ENCODE data around the gene TGM4.

TGM4 gene

DNA sequence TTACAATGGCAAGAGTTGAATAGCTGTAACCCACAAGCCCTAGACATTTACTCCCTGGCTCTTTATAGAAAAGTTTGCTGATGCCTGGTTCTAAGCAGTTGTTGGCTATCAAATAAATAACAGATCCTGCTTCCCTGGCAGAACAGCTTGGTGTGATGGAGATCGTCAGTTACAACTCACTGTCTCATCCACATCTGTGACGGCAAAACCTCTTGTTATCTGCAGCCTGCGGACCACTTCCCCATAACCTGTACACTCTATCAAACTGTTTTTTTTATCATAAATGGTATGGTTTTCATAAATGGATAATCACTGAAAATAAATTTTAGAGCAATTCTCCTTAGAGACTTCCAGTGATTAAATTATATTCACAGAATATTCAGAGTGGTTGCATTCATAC, 87.5 kb downstream of the TGM4 start:
- no peaks in the 10 kb centered on the region for H3K4me1 ChIP-seq (ENCODE audit: control insufficient read depth, insufficient read depth, low read length)
- H3K27ac ChIP-seq (ENCODE audit: extremely low read depth, low read depth, low read length) = no peak overlapping the region
- no peaks in the 10 kb centered on the region for H3K9me3 ChIP-seq (ENCODE audit: control insufficient read depth, insufficient read depth, low read depth, low read length)
- no peak overlapping the region for H3K4me3 ChIP-seq (ENCODE audit: low read depth, low read length)
- POLR2A ChIA-PET = no interaction called here
- TF ChIP-seq ZNF768 (tag by site-specific recombination; IDR thresholded peaks at IDR 0.05) (no peak), ZSCAN23 (tag by site-specific recombination; IDR thresholded peaks at IDR 0.05) (no peak)
- H3K36me3 ChIP-seq (ENCODE audit: control insufficient read depth in 2 of 2, insufficient read depth in 1 of 2, low read length in 2 of 2) = peaks cover 0 to 26% of the 10 kb centered on the region in 2 experiments; a peak in 1 of 3 replicates
- CTCF ChIA-PET = no interaction called here

DNA sequence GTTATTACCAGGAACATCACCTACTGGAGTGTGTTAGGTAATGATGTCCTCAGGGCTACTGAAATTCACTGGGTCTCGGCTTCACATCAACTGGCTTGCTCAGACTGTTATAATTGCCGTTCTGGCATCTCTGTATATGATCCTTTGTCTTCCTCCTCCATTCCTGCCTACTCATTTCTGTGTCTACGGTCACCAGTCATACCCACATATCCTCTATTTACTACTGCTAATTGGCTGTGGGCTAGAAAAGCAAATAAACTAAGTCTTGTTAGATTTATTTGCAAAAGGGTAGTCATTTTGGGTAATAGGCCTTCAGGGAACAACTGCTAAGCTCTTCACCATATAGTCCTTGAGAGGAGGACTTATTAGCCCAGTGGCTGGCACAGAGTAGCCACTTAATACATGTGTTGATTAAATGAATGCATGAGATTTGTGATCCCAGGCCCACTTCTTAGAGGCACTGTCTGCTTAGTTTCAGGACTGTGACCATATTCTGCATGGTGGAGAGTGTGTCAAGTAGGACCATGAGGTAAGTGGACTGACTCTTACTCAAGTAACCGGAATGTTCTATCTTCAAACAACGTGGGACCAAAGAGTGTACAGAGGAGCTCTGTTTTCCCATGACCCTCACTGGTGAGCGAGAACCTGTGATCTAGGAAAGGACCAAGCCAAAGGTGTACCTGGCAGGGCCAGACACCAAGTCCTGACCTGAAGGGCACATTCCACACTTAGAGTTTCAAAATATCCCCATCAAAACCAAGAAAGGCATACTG, 88.4 kb downstream of the TGM4 start:
- H3K4me1 ChIP-seq (ENCODE audit: control insufficient read depth, insufficient read depth, low read length) = no peaks in the 10 kb centered on the region
- H3K27ac ChIP-seq (ENCODE audit: extremely low read depth, low read depth, low read length) = no peak overlapping the region
- peaks cover 0 to 16% of the 10 kb centered on the region in 2 experiments; a peak in 1 of 3 replicates for H3K36me3 ChIP-seq (ENCODE audit: control insufficient read depth in 2 of 2, insufficient read depth in 1 of 2, low read length in 2 of 2)
- no peak overlapping the region for H3K4me3 ChIP-seq (ENCODE audit: low read depth, low read length)
- no peaks in the 10 kb centered on the region for H3K9me3 ChIP-seq (ENCODE audit: control insufficient read depth, insufficient read depth, low read depth, low read length)
- TF ChIP-seq ZNF600 (tag by site-specific recombination; IDR thresholded peaks at IDR 0.05) = peak; percentile 68
- TF ChIP-seq OSR2 (tag by site-specific recombination; IDR thresholded peaks at IDR 0.05) = peak; percentile 45; the same call in 1 of the 2 replicates
- peak; percentile 49; the same call in 1 of the 2 replicates for TF ChIP-seq SP7 (tag by site-specific recombination; IDR thresholded peaks at IDR 0.05)
- TF ChIP-seq ZFHX2 (tag by site-specific recombination; conservative IDR thresholded peaks at IDR 0.05) = peak; percentile 94
- TF ChIP-seq ZNF629 (tag by site-specific recombination; IDR thresholded peaks at IDR 0.05) = 0 out of 2 replicates have a peak, but pooled peaks have one; percentile 9
- peak; percentile 93 for TF ChIP-seq EGR2 (tag by site-specific recombination; IDR thresholded peaks at IDR 0.05; ENCODE audit: low read depth)
- TF ChIP-seq HOXA7 (CRISPR knock-in tag; IDR thresholded peaks at IDR 0.05; ENCODE audit: borderline replicate concordance) = no peak
- TF ChIP-seq GFI1B (tag by site-specific recombination; IDR thresholded peaks at IDR 0.05) = 0 out of 2 replicates have a peak, but pooled peaks have one; percentile 13
- no peak for TF ChIP-seq ZNF837 (tag by site-specific recombination; IDR thresholded peaks at IDR 0.05)
- TF ChIP-seq YY2 (tag by site-specific recombination; IDR thresholded peaks at IDR 0.05) = no peak
- TF ChIP-seq ZNF529 (tag by site-specific recombination; IDR thresholded peaks at IDR 0.05; ENCODE audit: insufficient replicate concordance) = no peak
- TF ChIP-seq ZNF660 (tag by site-specific recombination; IDR thresholded peaks at IDR 0.05) = no peak
- no peak for TF ChIP-seq ZNF510 (tag by site-specific recombination; IDR thresholded peaks at IDR 0.05; ENCODE audit: insufficient replicate concordance)
- TF ChIP-seq, protein P1, sequence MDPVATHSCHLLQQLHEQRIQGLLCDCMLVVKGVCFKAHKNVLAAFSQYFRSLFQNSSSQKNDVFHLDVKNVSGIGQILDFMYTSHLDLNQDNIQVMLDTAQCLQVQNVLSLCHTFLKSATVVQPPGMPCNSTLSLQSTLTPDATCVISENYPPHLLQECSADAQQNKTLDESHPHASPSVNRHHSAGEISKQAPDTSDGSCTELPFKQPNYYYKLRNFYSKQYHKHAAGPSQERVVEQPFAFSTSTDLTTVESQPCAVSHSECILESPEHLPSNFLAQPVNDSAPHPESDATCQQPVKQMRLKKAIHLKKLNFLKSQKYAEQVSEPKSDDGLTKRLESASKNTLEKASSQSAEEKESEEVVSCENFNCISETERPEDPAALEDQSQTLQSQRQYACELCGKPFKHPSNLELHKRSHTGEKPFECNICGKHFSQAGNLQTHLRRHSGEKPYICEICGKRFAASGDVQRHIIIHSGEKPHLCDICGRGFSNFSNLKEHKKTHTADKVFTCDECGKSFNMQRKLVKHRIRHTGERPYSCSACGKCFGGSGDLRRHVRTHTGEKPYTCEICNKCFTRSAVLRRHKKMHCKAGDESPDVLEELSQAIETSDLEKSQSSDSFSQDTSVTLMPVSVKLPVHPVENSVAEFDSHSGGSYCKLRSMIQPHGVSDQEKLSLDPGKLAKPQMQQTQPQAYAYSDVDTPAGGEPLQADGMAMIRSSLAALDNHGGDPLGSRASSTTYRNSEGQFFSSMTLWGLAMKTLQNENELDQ (tag by site-specific recombination; IDR thresholded peaks at IDR 0.05; ENCODE audit: low read depth) = peak; percentile 45; the same call in 1 of the 2 replicates
- TF ChIP-seq FEZF1 (tag by site-specific recombination; IDR thresholded peaks at IDR 0.05) = peak; percentile 60; the same call in 1 of the 2 replicates
- no peak for TF ChIP-seq ZNF23 (tag by site-specific recombination; IDR thresholded peaks at IDR 0.05; ENCODE audit: borderline replicate concordance)
- TF ChIP-seq ZNF112 (tag by site-specific recombination; IDR thresholded peaks at IDR 0.05) = no peak
- TF ChIP-seq ZBTB8A (tag by site-specific recombination; IDR thresholded peaks at IDR 0.05) = no peak
- TF ChIP-seq KLF8 (tag by site-specific recombination; IDR thresholded peaks at IDR 0.05) = no peak
- TF ChIP-seq, protein P2, sequence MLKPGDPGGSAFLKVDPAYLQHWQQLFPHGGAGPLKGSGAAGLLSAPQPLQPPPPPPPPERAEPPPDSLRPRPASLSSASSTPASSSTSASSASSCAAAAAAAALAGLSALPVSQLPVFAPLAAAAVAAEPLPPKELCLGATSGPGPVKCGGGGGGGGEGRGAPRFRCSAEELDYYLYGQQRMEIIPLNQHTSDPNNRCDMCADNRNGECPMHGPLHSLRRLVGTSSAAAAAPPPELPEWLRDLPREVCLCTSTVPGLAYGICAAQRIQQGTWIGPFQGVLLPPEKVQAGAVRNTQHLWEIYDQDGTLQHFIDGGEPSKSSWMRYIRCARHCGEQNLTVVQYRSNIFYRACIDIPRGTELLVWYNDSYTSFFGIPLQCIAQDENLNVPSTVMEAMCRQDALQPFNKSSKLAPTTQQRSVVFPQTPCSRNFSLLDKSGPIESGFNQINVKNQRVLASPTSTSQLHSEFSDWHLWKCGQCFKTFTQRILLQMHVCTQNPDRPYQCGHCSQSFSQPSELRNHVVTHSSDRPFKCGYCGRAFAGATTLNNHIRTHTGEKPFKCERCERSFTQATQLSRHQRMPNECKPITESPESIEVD (tag by site-specific recombination; IDR thresholded peaks at IDR 0.05) = peak; percentile 19; the same call in 1 of the 2 replicates
- POLR2A ChIA-PET = interaction anchor here (1.2 kb wide), 1 partner anchor 13 kb away, joined by 3 read pairs; the partner anchor contains the start of genes EXOSC7 and ZDHHC3
- CTCF ChIA-PET = interaction anchor here (0.7 kb wide), 1 partner anchor 48 kb away, joined by 3 read pairs; no protein-coding TSS in a partner anchor

Data from HEK293 (cell line).